HepG2 (cell line): ENCODE data around the gene GSS. TPM values are rescaled to one million over a fixed set of nuclear protein-coding genes. Genes with fewer than 3 reads are reported as not detected.

Experiments
- ATAC-seq: fragments of 200-7000 bp; cut with Tn5 transposase; 3 replicates; pipeline ENCODE4 v1.9.1; 2020; ENCODE audit warnings: mild to moderate bottlenecking, moderate library complexity
- BruUV-seq: library from RNA; stranded (reverse); fragments of 400-500 nt; replicated peaks from 2 replicates; lab custom pipeline; 2021; lab: Mats Ljungman, UMichigan
- CTCF ChIA-PET: fragments of 300-600 bp; formaldehyde crosslinking; extraction: SDS; loops from one replicate; lab custom pipeline; 2021; ENCODE audit warnings: low total read pairs, inconsistent platforms, low intra/inter-chr PET ratio; lab: Yijun Ruan, JAX
- POLR2A ChIA-PET: fragments of 350-600 bp; sonication (Branson Sonifier 250); formaldehyde crosslinking; loops from one replicate; lab custom pipeline; 2020; ENCODE audit warnings: antibody characterized with exemption, inconsistent platforms; lab: Yijun Ruan, JAX
- DNase-seq: peaks from one replicate; pipeline ENCODE4 v3.0.0-alpha.2; 2015; ENCODE audit warnings: low spot score
- FAIRE-seq: peaks from 3 replicates; lab custom pipeline; 2011; peaks lifted over from hg19 to GRCh38; lab: Jason Lieb, UNC
- H2AFZ ChIP-seq: one replicate; pipeline ENCODE4 v1.6.1; 2011; ENCODE audit warnings: low read length, inconsistent platforms
- H3K27ac ChIP-seq: fragments of 300-600 bp; 3 replicates; pipeline ENCODE4 v1.8.0; 2011; ENCODE audit warnings: mixed run types, mild to moderate bottlenecking, mixed read lengths, low read length, inconsistent platforms; ENCODE audit not compliant: insufficient read depth; ENCODE audit errors: extremely low read length
- H3K27me3 ChIP-seq, 2 experiments: fragments of 200-600 bp in 1 of 2; 2 replicates in 1 of 2; 3 replicates in 1 of 2; pipeline versions ENCODE4 v1.6.0 to v1.8.0; 2011; ENCODE audit warnings: low read length in 2 of 2, mild to moderate bottlenecking in 2 of 2, moderate library complexity in 2 of 2, inconsistent platforms in 1 of 2; ENCODE audit not compliant: insufficient read depth in 2 of 2, control insufficient read depth in 1 of 2
- H3K36me3 ChIP-seq, 2 experiments: fragments of 200-600 bp in 1 of 2; replicated peaks in 1 of 2; 2 replicates in 1 of 2; 3 replicates in 1 of 2; pipeline versions ENCODE4 v1.5.1 to v1.8.0; 2011; ENCODE audit warnings: low read length in 2 of 2, inconsistent platforms in 1 of 2; ENCODE audit not compliant: insufficient read depth in 2 of 2, control insufficient read depth in 1 of 2
- H3K4me1 ChIP-seq: 2 replicates; pipeline ENCODE4 v1.5.1; 2012; ENCODE audit warnings: low read length, inconsistent platforms; ENCODE audit not compliant: insufficient read depth
- H3K4me2 ChIP-seq: 2 replicates; pipeline ENCODE4 v1.6.0; 2011; ENCODE audit warnings: low read depth, low read length, inconsistent platforms
- H3K4me3 ChIP-seq, 3 experiments: fragments of 200-600 bp in 1 of 3; sonication (generic), shearing (Covaris generic) in 1 of 3; replicated peaks in 1 of 3; 2 replicates each; pipeline ENCODE4 v1.5.1; 2011 to 2016; ENCODE audit warnings: low read length in 3 of 3, inconsistent platforms in 2 of 3, low read depth in 2 of 3, mild to moderate bottlenecking in 2 of 3, control low read depth in 1 of 3, mixed read lengths in 1 of 3; ENCODE audit not compliant: insufficient read depth in 1 of 3
- H3K79me2 ChIP-seq: one replicate; pipeline ENCODE4 v1.6.1; 2011; ENCODE audit warnings: low read length, inconsistent platforms; ENCODE audit not compliant: insufficient read depth
- H3K9ac ChIP-seq: 2 replicates; pipeline ENCODE4 v1.6.0; 2011; ENCODE audit warnings: mild to moderate bottlenecking, low read depth, low read length, inconsistent platforms; ENCODE audit not compliant: insufficient read depth
- H3K9me3 ChIP-seq: 2 replicates; pipeline ENCODE4 v1.5.1; 2012; ENCODE audit warnings: mild to moderate bottlenecking, low read length
- H4K20me1 ChIP-seq: 2 replicates; pipeline ENCODE4 v1.6.0; 2011; ENCODE audit warnings: inconsistent platforms, mild to moderate bottlenecking, low read length, moderate library complexity; ENCODE audit not compliant: insufficient read depth
- CENPX ChIP-seq: sonication (generic); formaldehyde crosslinking; IDR thresholded peaks from 2 replicates; pipeline ENCODE4 v1.9.0; 2021; ENCODE audit warnings: mild to moderate bottlenecking, missing genetic modification reagents, moderate library complexity
- KDM5B ChIP-seq: sonication (generic); formaldehyde crosslinking; IDR thresholded peaks from 2 replicates; pipeline ENCODE4 v1.4.0; 2020; ENCODE audit warnings: missing genetic modification reagents, mild to moderate bottlenecking, borderline replicate concordance
- SRSF1 ChIP-seq: fragments of 200-400 bp; formaldehyde crosslinking; optimal IDR thresholded peaks from 2 replicates; pipeline ENCODE3; 2017; ENCODE audit warnings: mild to moderate bottlenecking, low read depth, low read length, moderate library complexity
- TEAD3 ChIP-seq: optimal IDR thresholded peaks from 2 replicates; pipeline ENCODE3; 2016; ENCODE audit warnings: borderline replicate concordance
- ZFX ChIP-seq: sonication (generic); formaldehyde crosslinking; IDR thresholded peaks from 2 replicates; pipeline ENCODE4 v1.4.0; 2020; ENCODE audit warnings: mild to moderate bottlenecking, low read depth, missing genetic modification reagents, moderate library complexity
- ZNF205 ChIP-seq: IDR thresholded peaks from 2 replicates; pipeline ENCODE4 v1.6.1; 2018; ENCODE audit warnings: missing biosample characterization, missing genetic modification reagents
- ZNF256 ChIP-seq: sonication (generic); formaldehyde crosslinking; conservative IDR thresholded peaks from 2 replicates; pipeline ENCODE4 v1.4.0; 2020; ENCODE audit warnings: missing genetic modification reagents
- ZNF552 ChIP-seq: sonication (generic); formaldehyde crosslinking; IDR thresholded peaks from 2 replicates; pipeline ENCODE4 v1.9.0; 2022; ENCODE audit warnings: missing genetic modification reagents, mild to moderate bottlenecking, borderline replicate concordance
- ZNF83 ChIP-seq: sonication (generic); formaldehyde crosslinking; IDR thresholded peaks from 2 replicates; pipeline ENCODE4 v1.4.0; 2020; ENCODE audit warnings: missing genetic modification reagents, mild to moderate bottlenecking, borderline replicate concordance
- WGBS: methylation state at CpG from one replicate; pipeline ENCODE4 v1.1.6; 2017; ENCODE audit warnings: low lambda C conversion rate; 5-methylcytosine and 5-hydroxymethylcytosine counted together
- in situ Hi-C: cut with HindIII; loops from 2 replicates; pipeline ENCODE4 v1.10.0; 2017; ENCODE audit warnings: low pct_unique_long_range_greater_than_20kb; ENCODE audit not compliant: extremely low pct_ligation_motif_present
- intact Hi-C: fragments of 100-400 bp; cut with micrococcal nuclease; formaldehyde crosslinking; loops from one replicate; pipeline ENCODE4 v1.10.0; 2022; ENCODE audit not compliant: unreplicated experiment
- polyA plus RNA-seq, 8 experiments: library from polyadenylated mRNA; depleted of rRNA in 3 of 8; stranded (reverse) in 7 of 8; unstranded in 1 of 8; fragments of >200 nt; fragmentation: Illumina TruSeq in 4 of 8; extraction: Trizol in 4 of 8; gene quantifications; 2 replicates each; pipeline versions ENCODE4 v1.2.1 to v1.2.3, GENCODE V29; 2011 to 2016; ENCODE audit warnings: low read depth in 4 of 8, missing spikeins in 1 of 8, mixed read lengths in 1 of 8; ENCODE audit not compliant: insufficient read depth in 1 of 8
- total RNA-seq, 5 experiments: library from RNA; depleted of rRNA; stranded (reverse); fragments of >200 nt; fragmentation: Illumina TruSeq; extraction: Trizol; gene quantifications; 2 replicates each; pipeline ENCODE4 v1.2.3, GENCODE V29; 2016; ENCODE audit warnings: low read depth in 1 of 5
- TF ChIP-seq, protein P1 (sequence below): sonication (generic); formaldehyde crosslinking; IDR thresholded peaks from 2 replicates; pipeline ENCODE4 v1.5.0; 2020; ENCODE audit warnings: mild to moderate bottlenecking, missing genetic modification reagents
- TF ChIP-seq, protein P2 (sequence below): sonication (generic); formaldehyde crosslinking; IDR thresholded peaks from 2 replicates; pipeline ENCODE4 v1.5.1; 2020; ENCODE audit warnings: mild to moderate bottlenecking, missing genetic modification reagents, moderate library complexity
- TF ChIP-seq, protein P3 (sequence below): sonication (generic); formaldehyde crosslinking; IDR thresholded peaks from 2 replicates; pipeline ENCODE4 v1.4.0; 2020; ENCODE audit warnings: missing genetic modification reagents

The GSS gene
- total and polyA plus RNA-seq, 2 of the 13 experiments (the other 11 are each of a cell fraction or from before 2014, with no cell fraction given) = 80.1 to 102 TPM

DNA sequence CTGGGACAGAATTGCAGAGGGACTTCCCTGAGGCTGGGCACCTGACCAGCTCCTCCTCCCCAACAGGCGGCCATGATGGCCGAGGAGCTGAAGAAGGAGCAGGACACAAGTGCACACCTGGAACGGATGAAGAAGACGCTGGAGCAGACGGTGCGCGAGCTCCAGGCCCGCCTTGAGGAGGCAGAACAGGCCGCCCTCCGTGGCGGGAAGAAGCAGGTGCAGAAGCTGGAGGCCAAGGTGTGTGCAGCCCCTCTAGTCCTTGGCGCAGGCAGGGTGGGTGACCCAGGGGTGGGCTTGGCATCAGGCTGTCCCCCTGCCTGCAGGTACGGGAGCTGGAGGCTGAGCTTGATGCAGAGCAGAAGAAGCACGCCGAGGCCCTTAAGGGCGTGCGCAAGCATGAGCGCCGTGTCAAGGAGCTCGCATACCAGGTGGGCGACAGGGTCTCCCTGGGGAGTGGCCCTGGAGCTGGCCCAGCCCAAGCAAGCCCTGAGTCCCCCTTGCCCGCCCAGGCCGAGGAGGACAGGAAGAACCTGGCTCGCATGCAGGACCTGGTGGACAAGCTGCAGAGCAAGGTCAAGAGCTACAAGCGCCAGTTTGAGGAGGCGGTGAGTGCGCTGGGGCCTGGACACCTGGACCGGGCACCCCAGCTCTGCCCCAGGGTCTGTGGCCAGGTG, 45.5 kb upstream of the GSS start (continued):
- TF ChIP-seq, protein P1, sequence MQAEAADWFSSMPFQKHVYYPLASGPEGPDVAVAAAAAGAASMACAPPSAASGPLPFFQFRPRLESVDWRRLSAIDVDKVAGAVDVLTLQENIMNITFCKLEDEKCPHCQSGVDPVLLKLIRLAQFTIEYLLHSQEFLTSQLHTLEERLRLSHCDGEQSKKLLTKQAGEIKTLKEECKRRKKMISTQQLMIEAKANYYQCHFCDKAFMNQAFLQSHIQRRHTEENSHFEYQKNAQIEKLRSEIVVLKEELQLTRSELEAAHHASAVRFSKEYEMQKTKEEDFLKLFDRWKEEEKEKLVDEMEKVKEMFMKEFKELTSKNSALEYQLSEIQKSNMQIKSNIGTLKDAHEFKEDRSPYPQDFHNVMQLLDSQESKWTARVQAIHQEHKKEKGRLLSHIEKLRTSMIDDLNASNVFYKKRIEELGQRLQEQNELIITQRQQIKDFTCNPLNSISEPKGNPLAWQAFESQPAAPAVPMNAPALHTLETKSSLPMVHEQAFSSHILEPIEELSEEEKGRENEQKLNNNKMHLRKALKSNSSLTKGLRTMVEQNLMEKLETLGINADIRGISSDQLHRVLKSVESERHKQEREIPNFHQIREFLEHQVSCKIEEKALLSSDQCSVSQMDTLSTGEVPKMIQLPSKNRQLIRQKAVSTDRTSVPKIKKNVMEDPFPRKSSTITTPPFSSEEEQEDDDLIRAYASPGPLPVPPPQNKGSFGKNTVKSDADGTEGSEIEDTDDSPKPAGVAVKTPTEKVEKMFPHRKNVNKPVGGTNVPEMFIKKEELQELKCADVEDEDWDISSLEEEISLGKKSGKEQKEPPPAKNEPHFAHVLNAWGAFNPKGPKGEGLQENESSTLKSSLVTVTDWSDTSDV (CRISPR knock-in tag) = 0 out of 2 replicates have a peak, but pooled peaks have one; percentile 30
- TF ChIP-seq TEAD3 (CRISPR knock-in tag) (peak; percentile 33), ZNF552 (CRISPR knock-in tag) (peak; percentile 33; the same call in 1 of the 2 replicates), SRSF1 (peak; percentile 53), ZNF205 (CRISPR knock-in tag) (no peak)

DNA sequence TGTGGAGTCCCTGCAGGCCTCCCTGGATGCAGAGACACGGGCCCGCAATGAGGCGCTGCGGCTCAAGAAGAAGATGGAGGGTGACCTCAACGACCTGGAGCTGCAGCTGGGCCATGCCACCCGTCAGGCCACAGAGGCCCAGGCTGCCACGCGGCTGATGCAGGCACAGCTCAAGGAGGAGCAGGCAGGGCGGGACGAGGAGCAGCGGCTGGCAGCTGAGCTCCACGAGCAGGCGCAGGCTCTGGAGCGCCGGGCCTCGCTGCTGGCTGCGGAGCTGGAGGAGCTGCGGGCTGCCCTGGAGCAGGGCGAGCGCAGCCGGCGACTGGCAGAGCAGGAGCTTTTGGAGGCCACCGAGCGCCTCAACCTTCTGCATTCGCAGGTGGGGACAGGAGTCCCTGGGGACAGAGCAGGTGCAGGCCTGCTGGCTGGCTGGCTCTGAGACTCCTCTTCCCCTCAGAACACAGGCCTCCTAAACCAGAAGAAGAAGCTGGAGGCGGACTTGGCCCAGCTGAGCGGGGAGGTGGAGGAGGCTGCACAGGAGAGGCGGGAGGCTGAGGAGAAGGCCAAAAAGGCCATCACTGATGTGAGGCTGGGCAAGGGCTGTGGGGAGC, 44.8 kb upstream of the GSS start:
- in situ Hi-C loops = no loop called here
- no peaks in the 10 kb centered on the region; the same call in 1 of the 2 replicates for H4K20me1 ChIP-seq
- ATAC-seq (no peak), DNase-seq (no peak), FAIRE-seq (no peak)
- no peaks in the 10 kb centered on the region for H3K9me3 ChIP-seq
- H3K9ac ChIP-seq = no peak overlapping the region
- H3K36me3 ChIP-seq = peaks cover 58 to 73% of the 10 kb centered on the region in 2 experiments
- CTCF ChIA-PET = no interaction called here
- POLR2A ChIA-PET = interaction anchor here (1.1 kb wide), 1 partner anchor 45 kb away, joined by 3 read pairs; the partner anchor contains the start of genes GSS and MYH7B
- H3K27ac ChIP-seq = no peak overlapping the region
- intact Hi-C loops = no loop called here
- H3K4me2 ChIP-seq = no peak overlapping the region
- BruUV-seq = no TSS peak
- WGBS = 95% methylated on average over 28 of the region's 28 CpGs
- H2AFZ ChIP-seq = no peak overlapping the region
- H3K4me1 ChIP-seq = peaks cover 12% of the 10 kb centered on the region
- no peak overlapping the region for H3K4me3 ChIP-seq
- no peaks in the 10 kb centered on the region for H3K79me2 ChIP-seq
- H3K27me3 ChIP-seq = no peaks in the 10 kb centered on the region
- TF ChIP-seq ZNF83 (CRISPR knock-in tag) = no peak
- TF ChIP-seq KDM5B (CRISPR knock-in tag) = no peak
- TF ChIP-seq, protein P2, sequence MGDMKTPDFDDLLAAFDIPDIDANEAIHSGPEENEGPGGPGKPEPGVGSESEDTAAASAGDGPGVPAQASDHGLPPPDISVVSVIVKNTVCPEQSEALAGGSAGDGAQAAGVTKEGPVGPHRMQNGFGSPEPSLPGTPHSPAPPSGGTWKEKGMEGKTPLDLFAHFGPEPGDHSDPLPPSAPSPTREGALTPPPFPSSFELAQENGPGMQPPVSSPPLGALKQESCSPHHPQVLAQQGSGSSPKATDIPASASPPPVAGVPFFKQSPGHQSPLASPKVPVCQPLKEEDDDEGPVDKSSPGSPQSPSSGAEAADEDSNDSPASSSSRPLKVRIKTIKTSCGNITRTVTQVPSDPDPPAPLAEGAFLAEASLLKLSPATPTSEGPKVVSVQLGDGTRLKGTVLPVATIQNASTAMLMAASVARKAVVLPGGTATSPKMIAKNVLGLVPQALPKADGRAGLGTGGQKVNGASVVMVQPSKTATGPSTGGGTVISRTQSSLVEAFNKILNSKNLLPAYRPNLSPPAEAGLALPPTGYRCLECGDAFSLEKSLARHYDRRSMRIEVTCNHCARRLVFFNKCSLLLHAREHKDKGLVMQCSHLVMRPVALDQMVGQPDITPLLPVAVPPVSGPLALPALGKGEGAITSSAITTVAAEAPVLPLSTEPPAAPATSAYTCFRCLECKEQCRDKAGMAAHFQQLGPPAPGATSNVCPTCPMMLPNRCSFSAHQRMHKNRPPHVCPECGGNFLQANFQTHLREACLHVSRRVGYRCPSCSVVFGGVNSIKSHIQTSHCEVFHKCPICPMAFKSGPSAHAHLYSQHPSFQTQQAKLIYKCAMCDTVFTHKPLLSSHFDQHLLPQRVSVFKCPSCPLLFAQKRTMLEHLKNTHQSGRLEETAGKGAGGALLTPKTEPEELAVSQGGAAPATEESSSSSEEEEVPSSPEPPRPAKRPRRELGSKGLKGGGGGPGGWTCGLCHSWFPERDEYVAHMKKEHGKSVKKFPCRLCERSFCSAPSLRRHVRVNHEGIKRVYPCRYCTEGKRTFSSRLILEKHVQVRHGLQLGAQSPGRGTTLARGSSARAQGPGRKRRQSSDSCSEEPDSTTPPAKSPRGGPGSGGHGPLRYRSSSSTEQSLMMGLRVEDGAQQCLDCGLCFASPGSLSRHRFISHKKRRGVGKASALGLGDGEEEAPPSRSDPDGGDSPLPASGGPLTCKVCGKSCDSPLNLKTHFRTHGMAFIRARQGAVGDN (CRISPR knock-in tag) = 0 out of 2 replicates have a peak, but pooled peaks have one; percentile 23
- TF ChIP-seq CENPX (CRISPR knock-in tag) = no peak
- TF ChIP-seq ZNF256 (CRISPR knock-in tag) = no peak
- 0 out of 2 replicates have a peak, but pooled peaks have one; percentile 27 for TF ChIP-seq ZFX (CRISPR knock-in tag)
- TF ChIP-seq, protein P3, sequence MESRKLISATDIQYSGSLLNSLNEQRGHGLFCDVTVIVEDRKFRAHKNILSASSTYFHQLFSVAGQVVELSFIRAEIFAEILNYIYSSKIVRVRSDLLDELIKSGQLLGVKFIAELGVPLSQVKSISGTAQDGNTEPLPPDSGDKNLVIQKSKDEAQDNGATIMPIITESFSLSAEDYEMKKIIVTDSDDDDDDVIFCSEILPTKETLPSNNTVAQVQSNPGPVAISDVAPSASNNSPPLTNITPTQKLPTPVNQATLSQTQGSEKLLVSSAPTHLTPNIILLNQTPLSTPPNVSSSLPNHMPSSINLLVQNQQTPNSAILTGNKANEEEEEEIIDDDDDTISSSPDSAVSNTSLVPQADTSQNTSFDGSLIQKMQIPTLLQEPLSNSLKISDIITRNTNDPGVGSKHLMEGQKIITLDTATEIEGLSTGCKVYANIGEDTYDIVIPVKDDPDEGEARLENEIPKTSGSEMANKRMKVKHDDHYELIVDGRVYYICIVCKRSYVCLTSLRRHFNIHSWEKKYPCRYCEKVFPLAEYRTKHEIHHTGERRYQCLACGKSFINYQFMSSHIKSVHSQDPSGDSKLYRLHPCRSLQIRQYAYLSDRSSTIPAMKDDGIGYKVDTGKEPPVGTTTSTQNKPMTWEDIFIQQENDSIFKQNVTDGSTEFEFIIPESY (CRISPR knock-in tag) = peak; percentile 34; the same call in 1 of the 2 replicates
